Stimulated activated CD4-positive, alpha-beta T cell treated with anti-CD3 and anti-CD28 coated beads, Interleukin-1b, Interleukin-23, amount 100 ng/mL, for 24 hours (primary cell): ENCODE data around the gene RXFP1.

Experiments
- DNase-seq, 4 experiments: peaks; one replicate each; pipeline ENCODE4 v3.0.0-alpha.2; 2020; ENCODE audit warnings: low read depth in 4 of 4, low spot score in 1 of 4

RXFP1 gene

DNA sequence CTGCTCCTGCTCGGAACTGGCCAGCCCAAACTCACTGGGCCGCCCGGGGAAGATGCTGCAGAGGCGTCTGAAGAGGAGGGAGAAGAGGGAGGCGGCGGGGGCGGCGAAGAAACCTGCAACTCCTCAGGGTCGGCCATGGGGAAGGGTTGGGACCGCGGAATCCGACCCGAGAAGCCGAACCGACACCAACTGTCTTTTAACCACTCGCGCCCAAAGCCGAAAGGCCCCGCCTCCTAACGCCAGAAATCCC lies 149.9 kb downstream of the RXFP1 start, which contains the start of gene C4orf46:
C4orf46 (minus strand) TSS at position 223 of the 250 bp plus-strand sequence; CDS start at position 137, 86 bp downstream.
- DNase-seq, result no peak

DNA sequence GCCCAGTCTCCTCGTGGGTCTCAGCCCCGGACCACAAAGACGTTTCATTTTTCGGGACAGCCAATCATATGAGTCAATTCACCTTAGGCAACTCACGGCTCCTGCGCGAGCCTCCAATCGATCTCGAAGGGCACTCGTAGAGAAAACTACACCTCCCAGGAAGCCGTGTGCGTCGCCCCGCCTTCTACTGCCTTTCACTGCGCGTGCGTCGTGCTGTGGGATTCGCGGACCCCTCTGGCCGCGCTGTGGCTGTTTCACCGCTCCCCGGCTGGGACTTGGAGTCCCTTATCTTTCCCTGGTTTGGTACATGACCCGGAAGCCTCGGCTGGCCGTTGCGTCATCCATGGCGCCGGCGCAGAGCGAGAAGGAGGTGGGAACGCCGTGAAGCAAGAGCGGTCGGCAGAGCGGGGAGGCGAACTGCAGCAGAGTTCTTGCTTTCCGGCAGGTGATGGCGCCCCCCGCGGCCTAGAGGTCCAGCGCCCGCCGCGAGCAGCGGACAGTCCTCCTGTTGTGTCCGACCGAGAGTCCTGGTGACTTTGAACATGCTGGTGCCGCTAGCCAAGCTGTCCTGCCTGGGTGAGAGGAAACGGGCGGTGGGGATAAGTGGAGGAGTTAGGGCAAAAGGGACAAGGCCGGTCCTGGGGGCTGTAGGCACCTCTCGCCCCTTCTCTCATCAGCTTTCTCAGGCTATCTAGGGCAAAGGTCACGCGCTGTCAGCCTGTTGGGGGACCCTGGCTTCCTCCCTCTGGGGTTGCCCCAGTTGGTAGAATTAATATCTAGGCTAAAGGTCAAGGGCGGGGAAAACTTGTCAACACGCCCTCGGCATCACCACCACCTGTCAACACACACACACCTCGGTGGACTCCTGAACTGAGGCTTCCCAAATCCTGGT lies 150.5 kb downstream of the RXFP1 start, which contains the start of gene ETFDH:
ETFDH (plus strand) TSS at position 382 of the 892 bp plus-strand sequence; CDS start at position 543, 161 bp downstream.
- peak; percentile 91 to 97 (median 94) for DNase-seq

DNA sequence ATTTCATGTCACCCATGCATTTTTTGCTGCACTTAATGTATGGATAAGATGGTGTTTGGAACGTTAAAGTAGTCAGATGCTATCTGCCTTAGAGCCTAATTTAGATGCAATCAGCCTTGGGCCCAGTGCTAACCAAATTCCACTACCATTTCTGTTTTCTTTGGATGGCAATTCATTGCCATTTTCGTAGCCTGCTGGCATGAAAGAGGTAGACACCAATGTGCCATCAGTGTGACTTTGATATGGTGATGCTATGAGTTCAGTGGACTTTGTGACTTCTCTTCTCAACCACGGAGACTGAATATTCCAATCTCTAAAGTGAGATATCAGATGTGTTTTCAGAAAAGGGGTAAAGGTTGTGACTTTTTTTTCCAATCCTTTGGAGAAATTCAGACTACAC lies 152.0 kb downstream of the RXFP1 start:
- no peak for DNase-seq

DNA sequence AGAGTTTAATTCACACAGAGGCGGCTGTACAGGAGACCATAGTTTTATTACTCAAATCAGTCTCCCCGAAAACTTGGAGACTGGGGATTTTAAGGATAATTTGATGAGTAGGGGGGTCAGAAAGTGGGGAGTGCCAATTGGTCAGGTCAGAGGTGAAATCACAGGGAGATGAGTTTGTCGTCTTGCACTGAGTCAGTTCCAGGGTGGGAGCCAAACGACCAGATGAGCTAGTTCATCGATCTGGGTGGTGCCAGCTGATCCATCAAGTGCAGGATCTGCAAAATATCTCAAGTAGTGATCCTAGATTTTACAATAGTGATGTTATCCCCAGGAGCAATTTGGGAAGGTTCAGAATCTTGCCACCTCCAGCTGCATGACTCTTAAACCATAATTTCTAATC lies 154.4 kb downstream of the RXFP1 start:
- DNase-seq, result no peak

DNA sequence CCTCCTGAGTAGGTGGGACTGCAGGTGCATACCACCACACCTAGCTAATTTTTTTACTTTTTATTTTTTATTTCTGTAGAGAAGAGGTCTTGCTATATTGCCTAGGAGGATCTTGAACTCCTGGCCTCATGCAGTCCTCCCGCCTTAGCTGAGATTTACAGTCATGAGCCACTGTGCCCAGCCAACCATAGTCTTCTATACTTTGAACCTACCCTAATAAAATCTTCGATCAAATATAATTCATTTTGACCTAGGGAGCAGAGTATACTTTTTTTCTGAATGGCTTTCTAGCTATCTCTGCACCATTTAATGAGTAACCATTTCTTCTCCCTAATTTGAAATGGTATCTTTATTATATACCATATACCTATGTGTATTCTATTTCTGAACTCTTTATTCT lies 157.1 kb downstream of the RXFP1 start:
- no peak for DNase-seq

DNA sequence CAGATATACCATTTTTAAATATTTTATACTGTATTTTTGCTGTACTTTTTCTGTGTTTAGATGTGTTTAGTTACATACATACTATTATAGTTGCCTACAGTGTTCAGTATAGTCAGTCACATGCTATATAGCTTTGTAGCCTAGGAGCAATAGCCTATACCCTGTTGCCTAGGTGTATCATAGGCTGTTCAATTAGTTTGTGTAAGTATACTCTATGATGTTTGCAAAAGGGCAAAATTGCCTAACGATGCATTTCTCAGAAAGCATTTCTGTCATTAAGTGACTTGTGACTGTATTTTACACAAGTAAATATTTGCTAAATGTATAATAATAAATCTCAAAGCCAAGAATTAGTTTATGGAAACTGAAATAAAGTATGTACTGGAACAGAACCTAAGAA lies 159.9 kb downstream of the RXFP1 start:
- no peak for DNase-seq

DNA sequence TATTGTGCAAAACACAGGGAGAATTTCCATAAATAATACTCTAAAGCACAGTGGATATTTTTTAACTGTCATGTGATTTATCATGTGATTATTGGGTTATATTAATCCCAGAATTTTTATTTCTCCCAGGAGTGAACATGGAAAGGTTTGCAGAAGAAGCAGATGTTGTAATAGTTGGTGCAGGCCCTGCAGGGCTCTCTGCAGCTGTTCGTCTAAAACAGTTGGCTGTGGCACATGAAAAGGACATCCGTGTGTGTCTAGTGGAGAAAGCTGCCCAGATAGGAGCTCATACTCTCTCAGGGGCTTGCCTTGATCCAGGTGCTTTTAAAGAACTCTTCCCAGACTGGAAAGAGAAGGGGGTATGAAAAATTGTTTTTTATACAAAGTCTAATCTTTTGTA lies 160.4 kb downstream of the RXFP1 start:
- DNase-seq, result no peak

DNA sequence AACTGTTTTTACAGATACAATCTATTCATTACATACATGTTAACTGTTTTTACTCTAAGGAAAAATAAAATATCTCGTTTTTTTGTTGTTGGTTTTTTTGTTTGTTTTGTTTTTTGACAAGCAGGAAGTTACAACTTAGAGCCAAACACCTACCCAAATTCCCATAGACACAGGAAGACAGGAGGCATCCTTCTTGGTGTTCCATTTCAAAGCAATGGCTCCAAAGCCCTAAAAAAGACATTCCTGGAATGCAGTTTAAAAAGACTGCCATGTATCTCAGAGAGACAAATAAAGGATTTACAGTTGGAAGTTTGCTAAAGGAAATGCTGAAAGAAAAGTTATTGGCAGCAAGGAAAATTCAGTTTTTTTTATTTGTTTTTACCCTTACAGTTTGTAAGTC lies 167.1 kb downstream of the RXFP1 start:
- no peak for DNase-seq
